H54 (cell line): Measurements from ENCODE around the gene CHD9.
"Not testable (repeated sequence)": the region's sequence is repeated elsewhere in the genome, so short reads cannot be mapped to it uniquely, and the experiment has no call there.

ENCODE experiments used
- DNase-seq: peaks from one replicate; pipeline ENCODE4 v3.0.0; 2011; ENCODE audit warnings: low spot score, mixed read lengths; ENCODE audit not compliant: insufficient read length
- FAIRE-seq: peaks from 3 replicates; lab custom pipeline; 2011; peaks lifted over from hg19 to GRCh38; lab: Jason Lieb, UNC
- POLR2A ChIP-seq: IDR thresholded peaks from 2 replicates; pipeline ENCODE4 v1.6.1; 2011; ENCODE audit warnings: low read depth, mild to moderate bottlenecking, low read length

The CHD9 gene

GRCh38 chr16:53323924-53324323 lies 269.1 kb downstream of the CHD9 start:
- no peak for FAIRE-seq
- DNase-seq = no peak

GRCh38 chr16:53330991-53331390 lies 276.2 kb downstream of the CHD9 start:
- not testable (repeated sequence) for DNase-seq, FAIRE-seq

More at GRCh38 chr16:53323924-53324323, 269.1 kb downstream of the CHD9 start:
- no peak for TF ChIP-seq POLR2A

DNA sequence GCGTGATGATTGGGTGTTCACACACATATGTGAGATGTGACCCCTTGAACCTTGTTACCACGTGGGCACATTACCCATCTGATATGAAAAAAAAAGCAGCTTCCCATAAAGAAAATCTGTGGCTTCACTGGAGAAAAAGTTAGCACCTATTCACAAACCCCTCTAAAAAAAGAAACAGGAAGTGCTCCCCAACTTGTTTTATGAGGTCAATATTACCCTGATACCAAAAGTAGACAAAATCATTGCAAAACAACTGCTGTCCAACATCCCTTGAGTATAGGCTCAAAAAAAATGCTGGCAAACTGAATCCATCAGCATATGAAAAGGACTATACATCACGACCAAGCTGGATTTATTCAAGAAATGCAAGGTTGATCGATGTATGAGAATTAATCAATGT lies 279.8 kb downstream of the CHD9 start:
- DNase-seq = no peak
- no peak for TF ChIP-seq POLR2A
- FAIRE-seq = no peak

DNA sequence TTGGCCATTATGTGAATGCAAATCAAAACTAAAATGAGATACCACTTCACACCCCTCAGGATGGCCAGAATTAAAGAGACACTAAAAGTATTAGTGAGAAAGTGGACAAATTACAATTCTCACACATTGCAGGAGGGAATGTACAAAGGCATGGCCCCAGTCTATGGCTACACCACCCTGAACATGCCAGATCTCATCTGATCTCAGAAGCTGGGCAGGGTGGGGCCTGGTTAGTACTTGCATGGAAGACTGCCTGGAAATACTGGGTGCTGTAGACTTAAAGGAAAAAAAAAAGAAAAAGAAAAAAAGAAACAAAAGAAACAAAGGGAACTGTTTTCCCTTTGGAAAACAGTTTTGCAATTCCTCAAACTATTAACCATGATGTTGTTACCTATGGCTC lies 282.5 kb downstream of the CHD9 start:
- TF ChIP-seq POLR2A = no peak
- no peak for DNase-seq
- no peak for FAIRE-seq

DNA sequence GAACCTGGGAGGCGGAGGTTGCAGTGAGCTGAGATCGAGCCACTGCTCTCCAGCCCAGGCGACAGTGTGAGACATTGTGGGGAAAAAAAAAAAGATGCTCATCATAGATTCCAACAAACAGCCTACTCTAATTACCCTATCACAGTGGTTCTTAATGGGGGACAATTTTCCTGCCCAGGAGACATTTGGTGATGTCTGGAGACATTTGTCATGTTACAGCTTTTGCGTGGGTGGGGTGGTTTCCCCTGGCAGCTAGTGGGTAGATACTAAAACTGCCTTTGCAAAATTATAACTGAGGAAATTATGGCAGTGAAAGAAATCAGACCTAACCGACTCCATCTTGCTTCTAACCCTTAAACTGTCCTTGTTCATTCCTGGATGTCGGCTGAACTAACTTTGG lies 287.0 kb downstream of the CHD9 start:
- FAIRE-seq (no peak), DNase-seq (no peak)
- TF ChIP-seq POLR2A = no peak

DNA sequence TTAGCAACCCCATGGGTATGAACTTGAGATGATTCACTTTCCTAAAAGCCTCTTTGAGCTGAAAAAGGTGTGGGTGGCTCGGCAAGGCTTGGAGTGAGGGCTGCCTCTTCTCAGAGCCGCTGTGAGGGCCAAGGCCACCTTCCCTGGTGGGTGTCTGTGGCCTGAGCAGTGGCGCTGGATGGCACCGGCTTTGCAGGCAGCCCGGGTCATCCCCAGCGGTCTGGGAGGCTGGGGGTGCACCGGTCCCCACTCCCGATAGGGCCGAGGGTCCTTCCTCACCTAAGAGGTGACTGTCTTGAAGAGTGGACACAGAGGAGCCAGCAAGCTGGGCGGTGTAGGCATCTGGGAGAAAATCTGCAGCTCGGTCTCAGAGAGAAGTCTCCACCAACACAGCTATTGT lies 300.3 kb downstream of the CHD9 start:
- FAIRE-seq = no peak
- DNase-seq = no peak
- TF ChIP-seq POLR2A = no peak

- FAIRE-seq (no peak), DNase-seq (no peak)
- TF ChIP-seq POLR2A = no peak
These were observed 301.9 kb downstream of the CHD9 start for GRCh38 chr16:53356478-53357207.

GRCh38 chr16:53357208-53357586 lies 302.4 kb downstream of the CHD9 start:
- DNase-seq (no peak), FAIRE-seq (no peak)
- no peak for TF ChIP-seq POLR2A

GRCh38 chr16:53357955-53358354 lies 303.2 kb downstream of the CHD9 start:
- FAIRE-seq = no peak
- DNase-seq = no peak
- no peak for TF ChIP-seq POLR2A

- FAIRE-seq = no peak
- no peak for DNase-seq
These were observed 304.1 kb downstream of the CHD9 start for GRCh38 chr16:53358884-53359283.

GRCh38 chr16:53369921-53370320 lies 315.1 kb downstream of the CHD9 start:
- FAIRE-seq = no peak
- DNase-seq = no peak
- no peak for TF ChIP-seq POLR2A

More at GRCh38 chr16:53358884-53359283, 304.1 kb downstream of the CHD9 start:
- TF ChIP-seq POLR2A = no peak

DNA sequence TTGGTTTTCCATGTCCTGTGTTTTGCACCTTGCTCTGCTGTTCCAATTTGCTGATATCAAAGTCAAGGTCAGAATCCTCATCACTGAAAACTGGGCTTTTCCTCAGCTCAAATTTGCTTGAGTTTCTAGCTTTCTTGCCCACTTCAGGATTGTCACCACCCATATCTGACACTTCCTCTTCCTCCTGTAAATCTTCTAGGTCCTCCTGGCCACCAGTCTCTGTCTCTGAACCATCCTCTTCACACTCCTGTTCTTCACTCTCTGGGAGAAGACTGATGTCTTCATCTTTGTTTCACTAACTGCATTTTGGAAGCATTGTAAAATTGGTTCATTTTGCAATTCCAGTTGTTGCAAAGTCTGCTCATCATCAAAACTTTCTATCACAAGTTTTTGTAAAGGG lies 316.0 kb downstream of the CHD9 start:
- TF ChIP-seq POLR2A = no peak
- no peak for DNase-seq
- FAIRE-seq = no peak

GRCh38 chr16:53372992-53373871 lies 318.4 kb downstream of the CHD9 start:
- FAIRE-seq (no peak), DNase-seq (no peak)
- no peak for TF ChIP-seq POLR2A

DNA sequence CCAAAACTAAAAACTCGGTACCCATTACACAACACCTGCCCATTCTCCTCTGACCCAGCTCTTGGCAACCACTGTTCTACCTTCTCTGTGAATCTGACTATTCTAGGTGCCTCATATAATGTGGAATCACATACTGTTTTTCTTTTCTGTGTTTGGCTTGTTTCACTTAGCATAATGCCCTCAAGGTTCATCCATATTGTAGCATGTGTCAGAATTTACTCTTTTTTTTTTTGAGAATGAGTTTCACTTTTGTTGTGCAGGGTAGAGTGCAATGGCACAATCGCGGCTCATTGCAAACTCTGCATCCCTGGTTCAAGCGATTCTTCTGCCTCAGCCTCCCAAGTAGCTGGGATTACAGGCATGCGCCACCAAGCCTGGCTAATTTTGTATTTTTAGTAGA lies 320.0 kb downstream of the CHD9 start:
- FAIRE-seq = no peak
- no peak for DNase-seq
- no peak for TF ChIP-seq POLR2A
